ENCODE data around the gene DUOX1. TPM values are rescaled to one million over a fixed set of nuclear protein-coding genes. Genes with fewer than 3 reads are reported as not detected.

Gene DUOX1
- total and polyA plus RNA-seq, 9 of the 15 experiments (the other 6 are each of a cell fraction or from before 2014, with no cell fraction given) = 0.01 to 0.22 (median 0.01) TPM; not detected in 6

DNA sequence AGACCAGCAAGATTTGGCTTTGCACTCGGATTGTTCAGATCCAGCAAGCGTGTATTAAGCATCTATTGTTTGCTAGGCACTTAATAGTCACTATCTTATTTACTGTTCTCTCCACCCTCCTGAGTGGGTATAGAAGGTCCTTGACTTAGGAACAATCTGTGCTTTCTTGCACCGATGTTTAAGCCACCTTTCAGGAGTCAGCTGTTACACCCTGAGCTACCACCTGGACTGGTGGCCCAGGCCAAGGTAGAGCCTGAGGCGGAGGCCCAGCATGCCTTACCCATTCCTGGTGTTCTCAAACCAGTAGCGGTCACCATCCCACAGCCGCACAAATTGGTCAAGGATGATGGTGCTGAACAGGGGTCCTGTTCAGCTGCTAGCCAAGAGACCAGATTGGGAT is 10.0 kb downstream of the DUOX1 start:
- Histone ChIP-seq H2AFZ (ENCODE audit: low read depth, low read length) (no peak overlapping the region), H3K4me2 (ENCODE audit: insufficient read depth, low read length) (no peak overlapping the region), H3K9me1 (ENCODE audit: control insufficient read depth, insufficient read depth, low read length) (no peaks in the 10 kb centered on the region), H3K36me3 (ENCODE audit: control insufficient read depth, insufficient read depth, low read length) (no peaks in the 10 kb centered on the region), H3K4me3 (no peak overlapping the region), H3K9ac (ENCODE audit: insufficient read depth in 1 of 2, low read depth in 2 of 2, low read length in 2 of 2) (no peak overlapping the region), H3K27me3 (ENCODE audit: control insufficient read depth in 2 of 2, insufficient read depth in 2 of 2, low read length in 2 of 2) (peaks cover 8 to 25% of the 10 kb centered on the region in 2 experiments; a peak in 4 of 5 replicates), H4K20me1 (replicated peaks; ENCODE audit: control insufficient read depth, insufficient read depth, low read length) (0 out of 2 replicates have a peak, but pooled peaks cover 3% of the 10 kb centered on the region), H3K4me1 (replicated peaks in 1 of 2; ENCODE audit: control insufficient read depth in 2 of 2, insufficient read depth in 2 of 2, low read length in 2 of 2) (peaks cover 0 to 8% of the 10 kb centered on the region in 2 experiments; a peak in 2 of 5 replicates), H3K27ac (ENCODE audit: extremely low read depth, low read depth, low read length) (no peak overlapping the region), H3K9me3 (replicated peaks; ENCODE audit: control insufficient read depth, insufficient read depth, low read depth, low read length) (no peaks in the 10 kb centered on the region), H3K79me2 (ENCODE audit: control insufficient read depth, insufficient read depth, low read length) (no peaks in the 10 kb centered on the region)
- WGBS (ENCODE audit: insufficient coverage, low coverage, missing lambda C conversion rate) = 36% methylated on average over 6 of the region's 6 CpGs
- ChIA-PET CTCF (ENCODE audit: low intra/inter-chr PET ratio) (no interaction called here), POLR2A (interaction anchor here (0.5 kb wide), 1 partner anchor 20 kb away, joined by 3 read pairs; no protein-coding TSS in a partner anchor)
- BruUV-seq (replicated peaks) = no TSS peak
- ATAC-seq = no peak
- no peak for FAIRE-seq
- no peak for DNase-seq (ENCODE audit: extremely low read depth in 1 of 4, low spot score in 3 of 4)
- intact Hi-C loops (cut with micrococcal nuclease) (no loop called here), in situ Hi-C loops (cut with MboI) (no loop called here)
- no peak for TF ChIP-seq EZH2 (IDR thresholded peaks at IDR 0.05; ENCODE audit: borderline replicate concordance, low read depth, low read length)
- TF ChIP-seq HNRNPK (IDR thresholded peaks at IDR 0.05; ENCODE audit: low read depth, low read length, poor library complexity, severe bottlenecking) = no peak
- TF ChIP-seq CEBPB (tag; IDR thresholded peaks at IDR 0.05) = no peak
- no peak for TF ChIP-seq MAFG (tag; conservative IDR thresholded peaks at IDR 0.05)
- TF ChIP-seq, protein P1, sequence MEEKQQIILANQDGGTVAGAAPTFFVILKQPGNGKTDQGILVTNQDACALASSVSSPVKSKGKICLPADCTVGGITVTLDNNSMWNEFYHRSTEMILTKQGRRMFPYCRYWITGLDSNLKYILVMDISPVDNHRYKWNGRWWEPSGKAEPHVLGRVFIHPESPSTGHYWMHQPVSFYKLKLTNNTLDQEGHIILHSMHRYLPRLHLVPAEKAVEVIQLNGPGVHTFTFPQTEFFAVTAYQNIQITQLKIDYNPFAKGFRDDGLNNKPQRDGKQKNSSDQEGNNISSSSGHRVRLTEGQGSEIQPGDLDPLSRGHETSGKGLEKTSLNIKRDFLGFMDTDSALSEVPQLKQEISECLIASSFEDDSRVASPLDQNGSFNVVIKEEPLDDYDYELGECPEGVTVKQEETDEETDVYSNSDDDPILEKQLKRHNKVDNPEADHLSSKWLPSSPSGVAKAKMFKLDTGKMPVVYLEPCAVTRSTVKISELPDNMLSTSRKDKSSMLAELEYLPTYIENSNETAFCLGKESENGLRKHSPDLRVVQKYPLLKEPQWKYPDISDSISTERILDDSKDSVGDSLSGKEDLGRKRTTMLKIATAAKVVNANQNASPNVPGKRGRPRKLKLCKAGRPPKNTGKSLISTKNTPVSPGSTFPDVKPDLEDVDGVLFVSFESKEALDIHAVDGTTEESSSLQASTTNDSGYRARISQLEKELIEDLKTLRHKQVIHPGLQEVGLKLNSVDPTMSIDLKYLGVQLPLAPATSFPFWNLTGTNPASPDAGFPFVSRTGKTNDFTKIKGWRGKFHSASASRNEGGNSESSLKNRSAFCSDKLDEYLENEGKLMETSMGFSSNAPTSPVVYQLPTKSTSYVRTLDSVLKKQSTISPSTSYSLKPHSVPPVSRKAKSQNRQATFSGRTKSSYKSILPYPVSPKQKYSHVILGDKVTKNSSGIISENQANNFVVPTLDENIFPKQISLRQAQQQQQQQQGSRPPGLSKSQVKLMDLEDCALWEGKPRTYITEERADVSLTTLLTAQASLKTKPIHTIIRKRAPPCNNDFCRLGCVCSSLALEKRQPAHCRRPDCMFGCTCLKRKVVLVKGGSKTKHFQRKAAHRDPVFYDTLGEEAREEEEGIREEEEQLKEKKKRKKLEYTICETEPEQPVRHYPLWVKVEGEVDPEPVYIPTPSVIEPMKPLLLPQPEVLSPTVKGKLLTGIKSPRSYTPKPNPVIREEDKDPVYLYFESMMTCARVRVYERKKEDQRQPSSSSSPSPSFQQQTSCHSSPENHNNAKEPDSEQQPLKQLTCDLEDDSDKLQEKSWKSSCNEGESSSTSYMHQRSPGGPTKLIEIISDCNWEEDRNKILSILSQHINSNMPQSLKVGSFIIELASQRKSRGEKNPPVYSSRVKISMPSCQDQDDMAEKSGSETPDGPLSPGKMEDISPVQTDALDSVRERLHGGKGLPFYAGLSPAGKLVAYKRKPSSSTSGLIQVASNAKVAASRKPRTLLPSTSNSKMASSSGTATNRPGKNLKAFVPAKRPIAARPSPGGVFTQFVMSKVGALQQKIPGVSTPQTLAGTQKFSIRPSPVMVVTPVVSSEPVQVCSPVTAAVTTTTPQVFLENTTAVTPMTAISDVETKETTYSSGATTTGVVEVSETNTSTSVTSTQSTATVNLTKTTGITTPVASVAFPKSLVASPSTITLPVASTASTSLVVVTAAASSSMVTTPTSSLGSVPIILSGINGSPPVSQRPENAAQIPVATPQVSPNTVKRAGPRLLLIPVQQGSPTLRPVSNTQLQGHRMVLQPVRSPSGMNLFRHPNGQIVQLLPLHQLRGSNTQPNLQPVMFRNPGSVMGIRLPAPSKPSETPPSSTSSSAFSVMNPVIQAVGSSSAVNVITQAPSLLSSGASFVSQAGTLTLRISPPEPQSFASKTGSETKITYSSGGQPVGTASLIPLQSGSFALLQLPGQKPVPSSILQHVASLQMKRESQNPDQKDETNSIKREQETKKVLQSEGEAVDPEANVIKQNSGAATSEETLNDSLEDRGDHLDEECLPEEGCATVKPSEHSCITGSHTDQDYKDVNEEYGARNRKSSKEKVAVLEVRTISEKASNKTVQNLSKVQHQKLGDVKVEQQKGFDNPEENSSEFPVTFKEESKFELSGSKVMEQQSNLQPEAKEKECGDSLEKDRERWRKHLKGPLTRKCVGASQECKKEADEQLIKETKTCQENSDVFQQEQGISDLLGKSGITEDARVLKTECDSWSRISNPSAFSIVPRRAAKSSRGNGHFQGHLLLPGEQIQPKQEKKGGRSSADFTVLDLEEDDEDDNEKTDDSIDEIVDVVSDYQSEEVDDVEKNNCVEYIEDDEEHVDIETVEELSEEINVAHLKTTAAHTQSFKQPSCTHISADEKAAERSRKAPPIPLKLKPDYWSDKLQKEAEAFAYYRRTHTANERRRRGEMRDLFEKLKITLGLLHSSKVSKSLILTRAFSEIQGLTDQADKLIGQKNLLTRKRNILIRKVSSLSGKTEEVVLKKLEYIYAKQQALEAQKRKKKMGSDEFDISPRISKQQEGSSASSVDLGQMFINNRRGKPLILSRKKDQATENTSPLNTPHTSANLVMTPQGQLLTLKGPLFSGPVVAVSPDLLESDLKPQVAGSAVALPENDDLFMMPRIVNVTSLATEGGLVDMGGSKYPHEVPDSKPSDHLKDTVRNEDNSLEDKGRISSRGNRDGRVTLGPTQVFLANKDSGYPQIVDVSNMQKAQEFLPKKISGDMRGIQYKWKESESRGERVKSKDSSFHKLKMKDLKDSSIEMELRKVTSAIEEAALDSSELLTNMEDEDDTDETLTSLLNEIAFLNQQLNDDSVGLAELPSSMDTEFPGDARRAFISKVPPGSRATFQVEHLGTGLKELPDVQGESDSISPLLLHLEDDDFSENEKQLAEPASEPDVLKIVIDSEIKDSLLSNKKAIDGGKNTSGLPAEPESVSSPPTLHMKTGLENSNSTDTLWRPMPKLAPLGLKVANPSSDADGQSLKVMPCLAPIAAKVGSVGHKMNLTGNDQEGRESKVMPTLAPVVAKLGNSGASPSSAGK (IDR thresholded peaks at IDR 0.05) = no peak
- no peak for TF ChIP-seq ZNF696 (CRISPR knock-in tag; conservative IDR thresholded peaks at IDR 0.05)
- TF ChIP-seq JUN (IDR thresholded peaks at IDR 0.05; ENCODE audit: borderline replicate concordance, low read depth, low read length) = no peak
- no peak for TF ChIP-seq JUN (CRISPR knock-in tag; IDR thresholded peaks at IDR 0.05; ENCODE audit: borderline replicate concordance)
- no peak for TF ChIP-seq U2AF1 (optimal IDR thresholded peaks at IDR 0.05; ENCODE audit: low read depth, low read length)
- no peak for TF ChIP-seq ZC3H4 (CRISPR knock-in tag; IDR thresholded peaks at IDR 0.05; ENCODE audit: borderline replicate concordance)
- no peak for TF ChIP-seq ZFX (CRISPR knock-in tag; IDR thresholded peaks at IDR 0.05)
